CD8-positive, alpha-beta memory T cell (primary cell): ENCODE measurements around the gene CDK8. TPM values are rescaled to one million over a fixed set of nuclear protein-coding genes. Genes with fewer than 3 reads are reported as not detected.

Source experiments
- CTCF ChIA-PET: fragments of 350-600 bp; sonication (Branson Sonifier 250); formaldehyde crosslinking; loops from one replicate; lab custom pipeline; 2021; ENCODE audit warnings: antibody characterized with exemption; lab: Charles Lee
- POLR2A ChIA-PET: fragments of 350-600 bp; sonication (Branson Sonifier 250); formaldehyde crosslinking; loops from one replicate; lab custom pipeline; 2021; ENCODE audit warnings: antibody characterized with exemption; lab: Charles Lee
- DNase-seq, 5 donors: peaks; one replicate each; pipeline versions ENCODE4 v3.0.0 to v3.0.0-alpha.2; 2020 to 2022; ENCODE audit warnings: mixed read lengths in 1 of 5
- H3K27ac ChIP-seq: one replicate; pipeline ENCODE4 v1.7.0; 2013; ENCODE audit warnings: low read depth, mild to moderate bottlenecking, low read length, moderate library complexity
- H3K27me3 ChIP-seq: 2 replicates; pipeline ENCODE4 v1.7.0; 2013; ENCODE audit warnings: low read length, mild to moderate bottlenecking; ENCODE audit not compliant: insufficient read depth, poor library complexity, severe bottlenecking
- H3K36me3 ChIP-seq: 2 replicates; pipeline ENCODE4 v1.7.0; 2013; ENCODE audit warnings: mild to moderate bottlenecking, low read length, moderate library complexity; ENCODE audit not compliant: insufficient read depth
- H3K4me1 ChIP-seq: 2 replicates; pipeline ENCODE4 v1.7.0; 2013; ENCODE audit warnings: mild to moderate bottlenecking, low read length, moderate library complexity; ENCODE audit not compliant: insufficient read depth
- H3K4me3 ChIP-seq: 2 replicates; pipeline ENCODE4 v1.7.0; 2013; ENCODE audit warnings: mild to moderate bottlenecking, low read length
- H3K9me3 ChIP-seq: 2 replicates; pipeline ENCODE4 v1.7.0; 2013; ENCODE audit warnings: mild to moderate bottlenecking, low read length
- H3K27ac Mint-ChIP-seq, 8 donors: one replicate each; pipeline ENCODE4 v1.8.0; 2020 to 2021; ENCODE audit warnings: mixed read lengths in 8 of 8, mild to moderate bottlenecking in 6 of 8, inconsistent platforms in 3 of 8, moderate library complexity in 3 of 8
- H3K27me3 Mint-ChIP-seq, 2 donors: one replicate each; pipeline ENCODE4 v1.8.0; 2020 to 2021; ENCODE audit warnings: mixed read lengths in 2 of 2, mild to moderate bottlenecking in 1 of 2, moderate library complexity in 1 of 2
- H3K36me3 Mint-ChIP-seq, 3 donors: one replicate each; pipeline ENCODE4 v1.8.0; 2020 to 2021; ENCODE audit warnings: mixed read lengths in 3 of 3, inconsistent platforms in 1 of 3, mild to moderate bottlenecking in 1 of 3
- H3K4me1 Mint-ChIP-seq, 3 donors: one replicate each; pipeline ENCODE4 v1.8.0; 2020 to 2021; ENCODE audit warnings: mixed read lengths in 3 of 3, inconsistent platforms in 1 of 3, mild to moderate bottlenecking in 1 of 3
- H3K4me3 Mint-ChIP-seq, 7 donors: one replicate each; pipeline ENCODE4 v1.8.0; 2020 to 2021; ENCODE audit warnings: mixed read lengths in 7 of 7, mild to moderate bottlenecking in 6 of 7, moderate library complexity in 4 of 7, inconsistent platforms in 2 of 7
- H3K9me3 Mint-ChIP-seq, 5 donors: one replicate each; pipeline ENCODE4 v1.8.0; 2020 to 2022; ENCODE audit warnings: mixed read lengths in 5 of 5, mild to moderate bottlenecking in 3 of 5, moderate library complexity in 2 of 5, inconsistent platforms in 1 of 5
- polyA plus RNA-seq: library from polyadenylated mRNA; unstranded; fragments of 300-500 nt; fragmentation: Illumina TruSeq; gene quantifications from one replicate; pipeline ENCODE4 v1.2.3, GENCODE V29; 2021
- total RNA-seq, 2 experiments: library from RNA; stranded (reverse); gene quantifications; one replicate each; pipeline ENCODE4 v1.2.3, GENCODE V29; 2021

The CDK8 gene
- total and polyA plus RNA-seq, 3 experiments from 2014 or later = 4.8 to 28.0 (median 27.9) TPM

- CTCF ChIA-PET = no interaction called here
- H3K36me3 ChIP-seq = no peaks in the 10 kb centered on the region
- no peaks in the 10 kb centered on the region for H3K27me3 Mint-ChIP-seq
Observed at GRCh38 chr13:26335158-26335557, 81.2 kb downstream of the CDK8 start.

GRCh38 chr13:26340807-26341206 lies 86.9 kb downstream of the CDK8 start:
- Mint-ChIP-seq H3K4me1 (peaks cover 0 to 8% (median 4%) of the 10 kb centered on the region in 3 donors), H3K9me3 (no peaks in the 10 kb centered on the region), H3K36me3 (peaks cover 0 to 20% (median 6%) of the 10 kb centered on the region in 3 donors), H3K27me3 (no peaks in the 10 kb centered on the region), H3K4me3 (no peak overlapping the region), H3K27ac (no peak overlapping the region)
- Histone ChIP-seq H3K4me3 (no peak overlapping the region), H3K4me1 (no peaks in the 10 kb centered on the region), H3K36me3 (no peaks in the 10 kb centered on the region), H3K9me3 (no peaks in the 10 kb centered on the region), H3K27me3 (no peaks in the 10 kb centered on the region), H3K27ac (no peak overlapping the region)
- CTCF ChIA-PET = no interaction called here
- POLR2A ChIA-PET = no interaction called here
- no peak for DNase-seq

More at GRCh38 chr13:26335158-26335557, 81.2 kb downstream of the CDK8 start:
- H3K4me1 ChIP-seq = peaks cover 4% of the 10 kb centered on the region
- peaks cover 29 to 44% (median 35%) of the 10 kb centered on the region in 3 donors for H3K4me1 Mint-ChIP-seq
- H3K4me3 ChIP-seq = no peak overlapping the region
- no peak overlapping the region for H3K27ac ChIP-seq
- no peak for DNase-seq
- no peaks in the 10 kb centered on the region for H3K27me3 ChIP-seq
- H3K27ac Mint-ChIP-seq = no peak overlapping the region
- no peaks in the 10 kb centered on the region for H3K9me3 ChIP-seq
- peaks cover 3 to 5% (median 4%) of the 10 kb centered on the region in 3 donors for H3K36me3 Mint-ChIP-seq
- POLR2A ChIA-PET = no interaction called here
- H3K4me3 Mint-ChIP-seq = no peak overlapping the region
- no peaks in the 10 kb centered on the region for H3K9me3 Mint-ChIP-seq

DNA sequence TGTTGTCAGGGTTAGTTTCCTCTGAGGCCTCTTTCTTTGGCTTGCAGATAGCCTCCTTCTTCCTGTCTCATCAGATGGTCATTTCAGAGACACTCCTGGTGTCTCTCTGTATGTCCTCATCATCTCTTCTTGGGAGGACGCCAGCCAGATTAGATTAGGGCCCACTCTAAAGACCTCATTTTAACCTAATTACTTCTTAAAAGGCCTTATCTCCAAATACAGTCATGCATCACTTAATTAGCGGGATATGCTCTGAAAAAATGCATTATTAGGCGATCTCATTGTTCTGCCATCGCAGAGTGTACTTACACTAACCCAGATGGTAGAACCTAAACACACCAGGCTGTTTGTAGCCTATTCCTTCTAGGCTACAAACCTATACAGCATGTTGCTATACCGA lies 89.0 kb downstream of the CDK8 start:
- H3K27ac Mint-ChIP-seq = no peak overlapping the region
- no peaks in the 10 kb centered on the region for H3K9me3 ChIP-seq
- H3K4me3 ChIP-seq = no peak overlapping the region
- H3K4me1 Mint-ChIP-seq = peaks cover 0 to 4% (median 2%) of the 10 kb centered on the region in 3 donors
- POLR2A ChIA-PET = no interaction called here
- DNase-seq = no peak
- H3K27me3 Mint-ChIP-seq = no peaks in the 10 kb centered on the region
- no peak overlapping the region for H3K27ac ChIP-seq
- H3K27me3 ChIP-seq = no peaks in the 10 kb centered on the region
- H3K4me3 Mint-ChIP-seq = no peak overlapping the region
- no peaks in the 10 kb centered on the region for H3K36me3 ChIP-seq
- peaks cover 0 to 22% (median 6%) of the 10 kb centered on the region in 3 donors for H3K36me3 Mint-ChIP-seq
- CTCF ChIA-PET = no interaction called here
- H3K4me1 ChIP-seq = no peaks in the 10 kb centered on the region
- no peaks in the 10 kb centered on the region for H3K9me3 Mint-ChIP-seq

GRCh38 chr13:26343816-26344215 lies 89.9 kb downstream of the CDK8 start:
- Mint-ChIP-seq H3K27ac (no peak overlapping the region), H3K4me1 (peaks cover 0 to 2% (median 0%) of the 10 kb centered on the region in 3 donors), H3K36me3 (peaks cover 0 to 28% (median 8%) of the 10 kb centered on the region in 3 donors), H3K27me3 (no peaks in the 10 kb centered on the region), H3K4me3 (no peak overlapping the region), H3K9me3 (no peaks in the 10 kb centered on the region)
- no peak for DNase-seq
- no peak overlapping the region for H3K27ac ChIP-seq
- no peak overlapping the region for H3K4me3 ChIP-seq
- no peaks in the 10 kb centered on the region for H3K27me3 ChIP-seq
- no peaks in the 10 kb centered on the region for H3K9me3 ChIP-seq
- H3K36me3 ChIP-seq = no peaks in the 10 kb centered on the region
- CTCF ChIA-PET = no interaction called here
- POLR2A ChIA-PET = no interaction called here
- no peaks in the 10 kb centered on the region for H3K4me1 ChIP-seq

- no peaks in the 10 kb centered on the region for H3K9me3 Mint-ChIP-seq
Observed at GRCh38 chr13:26344980-26345379, 91.1 kb downstream of the CDK8 start.

GRCh38 chr13:26348966-26349365 lies 95.0 kb downstream of the CDK8 start:
- H3K27me3 ChIP-seq = no peaks in the 10 kb centered on the region
- no peak overlapping the region for H3K4me3 ChIP-seq
- no peaks in the 10 kb centered on the region for H3K9me3 ChIP-seq
- no peaks in the 10 kb centered on the region for H3K4me1 ChIP-seq
- no peak overlapping the region for H3K27ac ChIP-seq
- no peaks in the 10 kb centered on the region for H3K9me3 Mint-ChIP-seq
- DNase-seq = no peak
- H3K4me3 Mint-ChIP-seq = no peak overlapping the region
- POLR2A ChIA-PET = no interaction called here
- no peaks in the 10 kb centered on the region for H3K36me3 ChIP-seq
- H3K36me3 Mint-ChIP-seq = peaks cover 5 to 37% (median 14%) of the 10 kb centered on the region in 3 donors
- H3K27ac Mint-ChIP-seq = no peak overlapping the region
- no peaks in the 10 kb centered on the region for H3K27me3 Mint-ChIP-seq
- CTCF ChIA-PET = no interaction called here
- H3K4me1 Mint-ChIP-seq = peaks cover 0 to 2% (median 0%) of the 10 kb centered on the region in 3 donors

More at GRCh38 chr13:26344980-26345379, 91.1 kb downstream of the CDK8 start:
- Histone ChIP-seq H3K27me3 (no peaks in the 10 kb centered on the region), H3K9me3 (no peaks in the 10 kb centered on the region), H3K4me1 (no peaks in the 10 kb centered on the region), H3K36me3 (no peaks in the 10 kb centered on the region), H3K27ac (no peak overlapping the region), H3K4me3 (no peak overlapping the region)
- DNase-seq = no peak
- ChIA-PET CTCF (no interaction called here), POLR2A (no interaction called here)
- Mint-ChIP-seq H3K4me1 (peaks cover 0 to 2% (median 0%) of the 10 kb centered on the region in 3 donors), H3K27me3 (no peaks in the 10 kb centered on the region), H3K36me3 (peaks cover 2 to 34% (median 11%) of the 10 kb centered on the region in 3 donors), H3K4me3 (no peak overlapping the region), H3K27ac (no peak overlapping the region)

GRCh38 chr13:26362261-26362660 lies 108.3 kb downstream of the CDK8 start:
- CTCF ChIA-PET = no interaction called here
- H3K9me3 ChIP-seq = no peaks in the 10 kb centered on the region
- DNase-seq = no peak
- POLR2A ChIA-PET = no interaction called here
- no peaks in the 10 kb centered on the region for H3K36me3 ChIP-seq
- H3K9me3 Mint-ChIP-seq = no peaks in the 10 kb centered on the region
- no peaks in the 10 kb centered on the region for H3K27me3 ChIP-seq
- no peaks in the 10 kb centered on the region for H3K4me1 Mint-ChIP-seq
- no peak overlapping the region for H3K4me3 ChIP-seq
- H3K36me3 Mint-ChIP-seq = peaks cover 10 to 20% (median 13%) of the 10 kb centered on the region in 3 donors
- no peak overlapping the region for H3K27ac ChIP-seq
- H3K4me3 Mint-ChIP-seq = no peak overlapping the region
- H3K27ac Mint-ChIP-seq = no peak overlapping the region
- no peaks in the 10 kb centered on the region for H3K4me1 ChIP-seq
- no peaks in the 10 kb centered on the region for H3K27me3 Mint-ChIP-seq

GRCh38 chr13:26370553-26370952 lies 116.6 kb downstream of the CDK8 start:
- H3K4me1 Mint-ChIP-seq = peaks cover 11 to 27% (median 22%) of the 10 kb centered on the region in 3 donors
- no peak overlapping the region for H3K4me3 Mint-ChIP-seq
- H3K27me3 ChIP-seq = no peaks in the 10 kb centered on the region
- H3K27me3 Mint-ChIP-seq = no peaks in the 10 kb centered on the region
- peaks cover 0 to 5% (median 5%) of the 10 kb centered on the region in 3 donors for H3K36me3 Mint-ChIP-seq
- H3K4me3 ChIP-seq = no peak overlapping the region
- no peaks in the 10 kb centered on the region for H3K9me3 ChIP-seq
- peaks cover 10% of the 10 kb centered on the region for H3K4me1 ChIP-seq
- DNase-seq = no peak
- no peaks in the 10 kb centered on the region for H3K9me3 Mint-ChIP-seq
- ChIA-PET CTCF (no interaction called here), POLR2A (no interaction called here)
- no peaks in the 10 kb centered on the region for H3K36me3 ChIP-seq
- no peak overlapping the region for H3K27ac ChIP-seq
- no peak overlapping the region for H3K27ac Mint-ChIP-seq
